ENCODE results near the gene MED12L.

DNA sequence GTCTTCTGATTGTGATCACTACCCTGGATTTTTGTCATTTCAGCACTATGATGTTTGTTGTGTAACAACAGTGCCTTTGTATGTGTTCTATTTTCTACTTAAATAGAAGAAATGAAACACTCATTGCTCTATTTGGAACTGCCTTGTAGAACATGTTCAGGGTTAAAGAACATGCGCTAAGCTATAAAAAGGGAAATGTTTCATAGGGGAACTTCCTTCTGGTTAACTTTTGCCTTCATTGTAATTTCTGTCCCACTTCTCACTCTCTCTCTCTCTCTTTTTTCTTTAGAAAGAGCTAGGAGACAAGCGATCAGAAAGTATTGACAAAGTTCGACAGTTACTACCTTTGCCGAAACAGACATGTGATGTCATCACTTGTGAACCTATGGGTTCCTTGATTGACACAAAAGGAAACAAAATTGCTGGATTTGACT lies 299.3 kb downstream of the MED12L start, which contains the start of gene P2RY12:
- TF ChIP-seq POLR2AphosphoS5 (IDR thresholded peaks at IDR 0.05; ENCODE audit: low read depth, low read length) (no peak), SIN3A (IDR thresholded peaks at IDR 0.05; ENCODE audit: borderline replicate concordance, insufficient read depth, low read length) (no peak), TAF1 (IDR thresholded peaks at IDR 0.05; ENCODE audit: borderline replicate concordance, insufficient read depth, low read length) (no peak), FOXP2 (optimal IDR thresholded peaks at IDR 0.05; ENCODE audit: borderline replicate concordance, extremely low read depth, extremely low read length, insufficient read depth) (no peak)
- TF ChIP-seq, protein P1, sequence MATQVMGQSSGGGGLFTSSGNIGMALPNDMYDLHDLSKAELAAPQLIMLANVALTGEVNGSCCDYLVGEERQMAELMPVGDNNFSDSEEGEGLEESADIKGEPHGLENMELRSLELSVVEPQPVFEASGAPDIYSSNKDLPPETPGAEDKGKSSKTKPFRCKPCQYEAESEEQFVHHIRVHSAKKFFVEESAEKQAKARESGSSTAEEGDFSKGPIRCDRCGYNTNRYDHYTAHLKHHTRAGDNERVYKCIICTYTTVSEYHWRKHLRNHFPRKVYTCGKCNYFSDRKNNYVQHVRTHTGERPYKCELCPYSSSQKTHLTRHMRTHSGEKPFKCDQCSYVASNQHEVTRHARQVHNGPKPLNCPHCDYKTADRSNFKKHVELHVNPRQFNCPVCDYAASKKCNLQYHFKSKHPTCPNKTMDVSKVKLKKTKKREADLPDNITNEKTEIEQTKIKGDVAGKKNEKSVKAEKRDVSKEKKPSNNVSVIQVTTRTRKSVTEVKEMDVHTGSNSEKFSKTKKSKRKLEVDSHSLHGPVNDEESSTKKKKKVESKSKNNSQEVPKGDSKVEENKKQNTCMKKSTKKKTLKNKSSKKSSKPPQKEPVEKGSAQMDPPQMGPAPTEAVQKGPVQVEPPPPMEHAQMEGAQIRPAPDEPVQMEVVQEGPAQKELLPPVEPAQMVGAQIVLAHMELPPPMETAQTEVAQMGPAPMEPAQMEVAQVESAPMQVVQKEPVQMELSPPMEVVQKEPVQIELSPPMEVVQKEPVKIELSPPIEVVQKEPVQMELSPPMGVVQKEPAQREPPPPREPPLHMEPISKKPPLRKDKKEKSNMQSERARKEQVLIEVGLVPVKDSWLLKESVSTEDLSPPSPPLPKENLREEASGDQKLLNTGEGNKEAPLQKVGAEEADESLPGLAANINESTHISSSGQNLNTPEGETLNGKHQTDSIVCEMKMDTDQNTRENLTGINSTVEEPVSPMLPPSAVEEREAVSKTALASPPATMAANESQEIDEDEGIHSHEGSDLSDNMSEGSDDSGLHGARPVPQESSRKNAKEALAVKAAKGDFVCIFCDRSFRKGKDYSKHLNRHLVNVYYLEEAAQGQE (IDR thresholded peaks at IDR 0.05; ENCODE audit: insufficient read depth in 1 of 2, low read depth in 2 of 2, low read length in 2 of 2), result no peak
